ENCODE results near the gene RPL36A. TPM values are rescaled to one million over a fixed set of nuclear protein-coding genes. Genes with fewer than 3 reads are reported as not detected.

Gene RPL36A
- total and polyA plus RNA-seq, 9 of the 15 experiments (the other 6 are each of a cell fraction or from before 2014, with no cell fraction given), result 412 to 4,539 (median 3,209) TPM

DNA sequence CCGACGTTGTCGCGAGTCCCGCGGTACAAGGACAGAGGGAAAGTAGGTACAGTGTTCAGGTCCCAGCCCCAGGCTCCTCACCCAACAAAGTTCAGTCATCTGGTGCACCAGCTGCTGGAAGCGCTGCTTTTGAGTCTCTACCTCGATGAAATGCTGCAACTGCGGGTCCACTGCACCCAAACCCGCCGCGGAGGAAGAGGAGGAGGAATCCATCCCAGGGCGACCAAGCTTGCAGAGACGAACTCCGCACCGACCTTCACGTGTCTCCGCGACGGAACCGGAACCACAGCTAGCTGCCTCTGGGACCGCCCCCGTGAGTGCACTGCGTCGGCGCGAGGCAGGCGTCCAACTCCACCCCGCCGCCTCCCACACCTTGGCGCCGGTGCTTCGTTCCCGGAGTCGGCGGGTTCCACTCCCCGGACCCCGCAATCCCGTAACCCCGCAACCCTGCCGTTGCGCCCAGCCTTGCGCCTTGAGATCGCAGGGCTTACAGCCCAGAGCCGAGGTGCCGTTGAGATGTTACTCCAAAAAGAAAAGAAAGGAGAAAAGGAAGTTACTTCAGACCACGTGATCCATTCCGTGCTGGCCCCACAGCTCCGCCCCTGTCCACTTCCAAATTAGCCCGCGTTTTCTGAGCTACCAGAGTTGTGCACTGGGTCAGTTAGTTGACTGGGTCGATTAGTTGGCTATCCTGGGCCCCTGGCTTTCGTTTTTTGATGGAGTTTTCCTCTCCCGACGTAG, 42.2 kb upstream of the RPL36A start, which contains the start of gene TIMM8A (continued):
- TF ChIP-seq KLF10 (CRISPR knock-in tag; IDR thresholded peaks at IDR 0.05) (no peak), ELF2 (CRISPR knock-in tag; IDR thresholded peaks at IDR 0.05) (no peak), NFYB (IDR thresholded peaks at IDR 0.05; ENCODE audit: extremely low read depth, insufficient read length) (no peak), CREBBP (IDR thresholded peaks at IDR 0.05; ENCODE audit: low read depth, low read length) (no peak), JUNB (CRISPR knock-in tag; conservative IDR thresholded peaks at IDR 0.05) (no peak), ID3 (CRISPR knock-in tag; IDR thresholded peaks at IDR 0.05) (no peak), ID3 (tag; IDR thresholded peaks at IDR 0.05) (no peak), TCF3 (CRISPR knock-in tag; IDR thresholded peaks at IDR 0.05) (no peak), PHTF2 (CRISPR knock-in tag; IDR thresholded peaks at IDR 0.05) (no peak), HNRNPH1 (optimal IDR thresholded peaks at IDR 0.05; ENCODE audit: low read depth, low read length) (no peak), XRCC4 (IDR thresholded peaks at IDR 0.05; ENCODE audit: extremely low read depth, insufficient read depth, insufficient read length) (no peak), HOXB6 (CRISPR knock-in tag; IDR thresholded peaks at IDR 0.05; ENCODE audit: borderline replicate concordance) (no peak), ZFP36 (IDR thresholded peaks at IDR 0.05; ENCODE audit: low read depth, low read length, partially characterized antibody) (no peak), PTTG1 (tag; IDR thresholded peaks at IDR 0.05; ENCODE audit: low read depth) (no peak), ZKSCAN3 (CRISPR knock-in tag; IDR thresholded peaks at IDR 0.05) (no peak), ZSCAN32 (CRISPR knock-in tag; IDR thresholded peaks at IDR 0.05) (no peak), ZNF133 (CRISPR knock-in tag; IDR thresholded peaks at IDR 0.05) (no peak), TAF15 (IDR thresholded peaks at IDR 0.05; ENCODE audit: low read depth, low read length) (no peak), CAMTA2 (CRISPR knock-in tag; conservative IDR thresholded peaks at IDR 0.05) (no peak), YY1 (IDR thresholded peaks at IDR 0.05; ENCODE audit: borderline replicate concordance in 1 of 3, control insufficient read depth in 1 of 3, extremely low read depth in 1 of 3, insufficient read depth in 3 of 3, insufficient read length in 1 of 3, insufficient replicate concordance in 2 of 3, low read depth in 1 of 3, low read length in 2 of 3) (no peak), PPARD (CRISPR knock-in tag; IDR thresholded peaks at IDR 0.05) (no peak), TEAD4 (IDR thresholded peaks at IDR 0.05; ENCODE audit: low read length) (no peak), TEAD4 (CRISPR knock-in tag; IDR thresholded peaks at IDR 0.05; ENCODE audit: borderline replicate concordance) (no peak)
- TF ChIP-seq, protein P1, sequence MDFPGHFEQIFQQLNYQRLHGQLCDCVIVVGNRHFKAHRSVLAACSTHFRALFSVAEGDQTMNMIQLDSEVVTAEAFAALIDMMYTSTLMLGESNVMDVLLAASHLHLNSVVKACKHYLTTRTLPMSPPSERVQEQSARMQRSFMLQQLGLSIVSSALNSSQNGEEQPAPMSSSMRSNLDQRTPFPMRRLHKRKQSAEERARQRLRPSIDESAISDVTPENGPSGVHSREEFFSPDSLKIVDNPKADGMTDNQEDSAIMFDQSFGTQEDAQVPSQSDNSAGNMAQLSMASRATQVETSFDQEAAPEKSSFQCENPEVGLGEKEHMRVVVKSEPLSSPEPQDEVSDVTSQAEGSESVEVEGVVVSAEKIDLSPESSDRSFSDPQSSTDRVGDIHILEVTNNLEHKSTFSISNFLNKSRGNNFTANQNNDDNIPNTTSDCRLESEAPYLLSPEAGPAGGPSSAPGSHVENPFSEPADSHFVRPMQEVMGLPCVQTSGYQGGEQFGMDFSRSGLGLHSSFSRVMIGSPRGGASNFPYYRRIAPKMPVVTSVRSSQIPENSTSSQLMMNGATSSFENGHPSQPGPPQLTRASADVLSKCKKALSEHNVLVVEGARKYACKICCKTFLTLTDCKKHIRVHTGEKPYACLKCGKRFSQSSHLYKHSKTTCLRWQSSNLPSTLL (IDR thresholded peaks at IDR 0.05), result no peak
- TF ChIP-seq, protein P2, sequence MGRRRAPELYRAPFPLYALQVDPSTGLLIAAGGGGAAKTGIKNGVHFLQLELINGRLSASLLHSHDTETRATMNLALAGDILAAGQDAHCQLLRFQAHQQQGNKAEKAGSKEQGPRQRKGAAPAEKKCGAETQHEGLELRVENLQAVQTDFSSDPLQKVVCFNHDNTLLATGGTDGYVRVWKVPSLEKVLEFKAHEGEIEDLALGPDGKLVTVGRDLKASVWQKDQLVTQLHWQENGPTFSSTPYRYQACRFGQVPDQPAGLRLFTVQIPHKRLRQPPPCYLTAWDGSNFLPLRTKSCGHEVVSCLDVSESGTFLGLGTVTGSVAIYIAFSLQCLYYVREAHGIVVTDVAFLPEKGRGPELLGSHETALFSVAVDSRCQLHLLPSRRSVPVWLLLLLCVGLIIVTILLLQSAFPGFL (CRISPR knock-in tag; IDR thresholded peaks at IDR 0.05), result no peak
- TF ChIP-seq, protein P3, sequence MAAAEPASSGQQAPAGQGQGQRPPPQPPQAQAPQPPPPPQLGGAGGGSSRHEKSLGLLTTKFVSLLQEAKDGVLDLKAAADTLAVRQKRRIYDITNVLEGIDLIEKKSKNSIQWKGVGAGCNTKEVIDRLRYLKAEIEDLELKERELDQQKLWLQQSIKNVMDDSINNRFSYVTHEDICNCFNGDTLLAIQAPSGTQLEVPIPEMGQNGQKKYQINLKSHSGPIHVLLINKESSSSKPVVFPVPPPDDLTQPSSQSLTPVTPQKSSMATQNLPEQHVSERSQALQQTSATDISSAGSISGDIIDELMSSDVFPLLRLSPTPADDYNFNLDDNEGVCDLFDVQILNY (CRISPR knock-in tag; IDR thresholded peaks at IDR 0.05), result no peak

Data from K562 (cell line).